H1 (cell line): ENCODE measurements around the gene SLC39A9. TPM values are rescaled to one million over a fixed set of nuclear protein-coding genes. Genes with fewer than 3 reads are reported as not detected.

Experiments used
- SP1 ChIP-seq: IDR thresholded peaks from 2 replicates; pipeline ENCODE4 v1.6.1; 2011; ENCODE audit warnings: low read depth, low read length
- TAF7 ChIP-seq: optimal IDR thresholded peaks from 2 replicates; pipeline ENCODE3; 2011; ENCODE audit warnings: low read depth, mild to moderate bottlenecking, inconsistent platforms, low read length, moderate library complexity, borderline replicate concordance
- ZNF274 ChIP-seq: IDR thresholded peaks from 2 replicates; pipeline ENCODE4 v1.7.0; 2012; ENCODE audit warnings: low read length, borderline replicate concordance; ENCODE audit errors: extremely low read depth
- polyA plus RNA-seq, 7 experiments: library from polyadenylated mRNA; depleted of rRNA in 3 of 7; stranded (reverse) in 5 of 7; unstranded in 2 of 7; fragments of >200 nt in 5 of 7; fragments of 200-250 nt in 2 of 7; gene quantifications; 1 replicate in 5 of 7; 2 replicates in 1 of 7; 4 replicates in 1 of 7; pipeline versions ENCODE4 v1.2.1 to v1.2.3, GENCODE V29; 2011 to 2013; ENCODE audit warnings: missing spikeins in 2 of 7, mixed read lengths in 2 of 7
- total RNA-seq: library from RNA; stranded (reverse); fragmentation: NEBNext Ultra II Directional; extraction: Animal tissue kit (Norgen Biotek cat#: 25700); gene quantifications from 2 replicates; pipeline ENCODE4 v1.2.1, GENCODE V29; 2021
- TF ChIP-seq, protein P1 (sequence below), 3 experiments: IDR thresholded peaks; 1 replicate in 2 of 3; 2 replicates in 1 of 3; pipeline versions ENCODE4 v1.5.1 to v1.6.1; 2011; ENCODE audit warnings: low read length in 3 of 3, mild to moderate bottlenecking in 3 of 3, inconsistent platforms in 2 of 3, low read depth in 1 of 3, moderate library complexity in 1 of 3; ENCODE audit not compliant: insufficient read depth in 1 of 3; ENCODE audit errors: control extremely low read depth in 1 of 3

The SLC39A9 gene
- total and polyA plus RNA-seq, 2 of the 8 experiments (the other 6 are each of a cell fraction or from before 2014, with no cell fraction given), result 31.0 to 44.2 TPM

- TF ChIP-seq ZNF274, result no peak
- TF ChIP-seq, protein P1, sequence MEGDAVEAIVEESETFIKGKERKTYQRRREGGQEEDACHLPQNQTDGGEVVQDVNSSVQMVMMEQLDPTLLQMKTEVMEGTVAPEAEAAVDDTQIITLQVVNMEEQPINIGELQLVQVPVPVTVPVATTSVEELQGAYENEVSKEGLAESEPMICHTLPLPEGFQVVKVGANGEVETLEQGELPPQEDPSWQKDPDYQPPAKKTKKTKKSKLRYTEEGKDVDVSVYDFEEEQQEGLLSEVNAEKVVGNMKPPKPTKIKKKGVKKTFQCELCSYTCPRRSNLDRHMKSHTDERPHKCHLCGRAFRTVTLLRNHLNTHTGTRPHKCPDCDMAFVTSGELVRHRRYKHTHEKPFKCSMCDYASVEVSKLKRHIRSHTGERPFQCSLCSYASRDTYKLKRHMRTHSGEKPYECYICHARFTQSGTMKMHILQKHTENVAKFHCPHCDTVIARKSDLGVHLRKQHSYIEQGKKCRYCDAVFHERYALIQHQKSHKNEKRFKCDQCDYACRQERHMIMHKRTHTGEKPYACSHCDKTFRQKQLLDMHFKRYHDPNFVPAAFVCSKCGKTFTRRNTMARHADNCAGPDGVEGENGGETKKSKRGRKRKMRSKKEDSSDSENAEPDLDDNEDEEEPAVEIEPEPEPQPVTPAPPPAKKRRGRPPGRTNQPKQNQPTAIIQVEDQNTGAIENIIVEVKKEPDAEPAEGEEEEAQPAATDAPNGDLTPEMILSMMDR (IDR thresholded peaks at IDR 0.05; ENCODE audit: control extremely low read depth in 1 of 3, insufficient read depth in 1 of 3, low read depth in 1 of 3, low read length in 3 of 3), result no peak
- no peak for TF ChIP-seq SP1
- no peak for TF ChIP-seq TAF7
These were observed 43.9 kb upstream of the SLC39A9 start (continued) for GRCh38 chr14:69354383-69355153.
